Duodenal mucosa (tissue), 2 donors: ENCODE results near the gene THAP3.

Source experiments
- H3K27ac ChIP-seq: one replicate; pipeline ENCODE4 v1.7.0; 2013; ENCODE audit warnings: low read depth, low read length
- H3K27me3 ChIP-seq, 2 donors: one replicate each; pipeline ENCODE4 v1.7.0; 2013; ENCODE audit warnings: low read length in 2 of 2, control low read depth in 1 of 2; ENCODE audit not compliant: insufficient read depth in 2 of 2, control insufficient read depth in 1 of 2
- H3K36me3 ChIP-seq, 2 donors: one replicate each; pipeline ENCODE4 v1.7.0; 2013; ENCODE audit warnings: low read length in 2 of 2, control low read depth in 1 of 2; ENCODE audit not compliant: insufficient read depth in 2 of 2, control insufficient read depth in 1 of 2
- H3K4me1 ChIP-seq, 2 donors: one replicate each; pipeline ENCODE4 v1.7.0; 2013; ENCODE audit warnings: low read length in 2 of 2, control low read depth in 1 of 2; ENCODE audit not compliant: insufficient read depth in 2 of 2, control insufficient read depth in 1 of 2
- H3K4me3 ChIP-seq, 2 donors: one replicate each; pipeline ENCODE4 v1.7.0; 2013; ENCODE audit warnings: low read length in 2 of 2, low read depth in 1 of 2
- H3K9ac ChIP-seq, 2 donors: one replicate each; pipeline ENCODE4 v1.7.0; 2013; ENCODE audit warnings: low read length in 2 of 2, low read depth in 1 of 2
- H3K9me3 ChIP-seq, 2 donors: one replicate each; pipeline ENCODE4 v1.7.0; 2013; ENCODE audit warnings: low read length in 2 of 2, control low read depth in 1 of 2; ENCODE audit not compliant: control insufficient read depth in 1 of 2

Gene THAP3

GRCh38 chr1:6584126-6585080 lies 40.3 kb upstream of the THAP3 start:
- H3K9ac ChIP-seq: no peak overlapping the region
- H3K36me3 ChIP-seq: peaks cover 14 to 28% of the 10 kb centered on the region in 2 donors

GRCh38 chr1:6585081-6585722 lies 39.5 kb upstream of the THAP3 start:
- Histone ChIP-seq H3K27ac (no peak overlapping the region), H3K4me3 (no peak overlapping the region), H3K4me1 (peaks cover 35 to 40% of the 10 kb centered on the region in 2 donors), H3K9me3 (no peaks in the 10 kb centered on the region), H3K36me3 (peaks cover 20 to 36% of the 10 kb centered on the region in 2 donors), H3K9ac (no peak overlapping the region), H3K27me3 (no peaks in the 10 kb centered on the region)

More at GRCh38 chr1:6584126-6585080, 40.3 kb upstream of the THAP3 start:
- Histone ChIP-seq H3K9me3 (no peaks in the 10 kb centered on the region), H3K4me1 (peaks cover 36 to 43% of the 10 kb centered on the region in 2 donors), H3K4me3 (no peak overlapping the region), H3K27me3 (no peaks in the 10 kb centered on the region), H3K27ac (no peak overlapping the region)

DNA sequence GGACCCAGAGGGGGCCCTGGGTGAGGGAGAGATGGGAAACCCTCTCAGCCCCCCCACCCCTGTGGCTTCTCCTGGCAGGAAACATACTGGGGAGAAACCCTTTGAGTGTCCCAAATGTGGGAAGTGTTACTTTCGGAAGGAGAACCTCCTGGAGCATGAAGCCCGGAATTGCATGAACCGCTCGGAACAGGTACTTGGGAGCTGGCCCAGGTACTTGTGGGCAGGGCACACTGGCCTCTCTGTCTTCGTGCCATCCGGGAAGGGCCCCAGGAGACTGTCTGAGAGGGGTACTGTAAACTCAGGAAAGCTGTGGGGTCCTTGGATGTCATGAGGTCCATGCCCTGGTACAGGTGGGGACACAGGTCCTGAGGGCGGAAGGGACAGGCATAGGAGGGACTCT lies 38.8 kb upstream of the THAP3 start:
- H3K4me1 ChIP-seq: peaks cover 31 to 35% of the 10 kb centered on the region in 2 donors
- H3K4me3 ChIP-seq: no peak overlapping the region
- no peak overlapping the region for H3K9ac ChIP-seq
- peaks cover 23 to 37% of the 10 kb centered on the region in 2 donors for H3K36me3 ChIP-seq
- H3K27me3 ChIP-seq: no peaks in the 10 kb centered on the region
- H3K27ac ChIP-seq: no peak overlapping the region
- no peaks in the 10 kb centered on the region for H3K9me3 ChIP-seq

DNA sequence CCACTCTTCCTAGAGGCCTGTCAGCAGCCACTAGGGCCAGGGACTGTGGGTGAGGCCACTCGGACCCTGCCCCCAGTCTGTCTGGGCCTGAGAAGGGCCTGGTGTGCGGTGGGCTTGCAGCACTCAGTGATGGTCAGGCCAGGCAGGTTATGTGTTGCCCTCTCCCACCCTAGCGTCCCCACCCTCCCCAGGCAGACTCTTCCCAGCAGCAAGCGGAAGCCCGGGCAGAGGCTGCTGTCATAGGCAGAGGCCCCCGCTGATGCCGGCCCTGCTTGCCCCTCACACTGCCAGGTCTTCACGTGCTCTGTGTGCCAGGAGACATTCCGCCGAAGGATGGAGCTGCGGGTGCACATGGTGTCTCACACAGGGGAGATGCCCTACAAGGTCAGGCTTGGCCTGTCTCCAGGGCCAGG lies 38.3 kb upstream of the THAP3 start:
- H3K9me3 ChIP-seq: no peaks in the 10 kb centered on the region
- no peaks in the 10 kb centered on the region for H3K27me3 ChIP-seq
- peaks cover 25 to 33% of the 10 kb centered on the region in 2 donors for H3K4me1 ChIP-seq
- no peak overlapping the region for H3K9ac ChIP-seq
- H3K27ac ChIP-seq: no peak overlapping the region
- no peak overlapping the region for H3K4me3 ChIP-seq
- H3K36me3 ChIP-seq: peaks cover 23 to 42% of the 10 kb centered on the region in 2 donors

- Histone ChIP-seq H3K9me3 (no peaks in the 10 kb centered on the region), H3K36me3 (peaks cover 23 to 51% of the 10 kb centered on the region in 2 donors), H3K27ac (no peak overlapping the region), H3K9ac (no peak overlapping the region), H3K27me3 (no peaks in the 10 kb centered on the region), H3K4me1 (peaks cover 15 to 22% of the 10 kb centered on the region in 2 donors), H3K4me3 (no peak overlapping the region)
These were observed 37.2 kb upstream of the THAP3 start for GRCh38 chr1:6587261-6588005.

DNA sequence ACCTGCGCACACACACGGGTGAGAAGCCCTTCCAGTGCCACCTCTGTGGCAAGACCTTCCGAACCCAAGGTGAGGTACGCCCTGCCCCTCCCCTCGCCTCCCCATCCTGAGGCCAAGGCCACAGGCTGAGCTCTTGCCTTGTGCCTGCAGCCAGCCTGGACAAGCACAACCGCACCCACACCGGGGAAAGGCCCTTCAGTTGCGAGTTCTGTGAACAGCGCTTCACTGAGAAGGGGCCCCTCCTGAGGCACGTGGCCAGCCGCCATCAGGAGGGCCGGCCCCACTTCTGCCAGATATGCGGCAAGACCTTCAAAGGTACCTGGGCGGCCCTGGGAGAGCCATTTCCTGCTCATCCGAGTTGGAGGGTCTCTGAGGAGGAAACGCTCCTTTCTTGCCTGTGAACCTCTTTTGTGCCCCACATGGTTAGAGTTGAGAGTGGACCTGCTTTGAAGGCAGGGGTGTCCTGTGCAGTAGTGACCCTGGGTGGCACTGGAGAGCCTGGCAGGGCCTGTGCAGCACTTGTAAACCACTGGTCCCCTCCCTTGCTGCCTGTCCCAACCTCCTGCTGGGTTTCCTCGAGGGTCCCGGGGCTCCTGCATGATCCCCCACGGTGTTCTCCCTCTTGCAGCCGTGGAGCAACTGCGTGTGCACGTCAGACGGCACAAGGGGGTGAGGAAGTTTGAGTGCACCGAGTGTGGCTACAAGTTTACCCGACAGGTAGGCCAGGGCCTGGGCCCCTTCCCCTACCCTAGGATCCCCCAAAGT lies 36.4 kb upstream of the THAP3 start:
- no peak overlapping the region for H3K27ac ChIP-seq
- H3K4me3 ChIP-seq: no peak overlapping the region
- no peak overlapping the region for H3K9ac ChIP-seq
- peaks cover 12 to 15% of the 10 kb centered on the region in 2 donors for H3K4me1 ChIP-seq
- peaks cover 30 to 60% of the 10 kb centered on the region in 2 donors for H3K36me3 ChIP-seq
- H3K27me3 ChIP-seq: no peaks in the 10 kb centered on the region
- H3K9me3 ChIP-seq: no peaks in the 10 kb centered on the region

DNA sequence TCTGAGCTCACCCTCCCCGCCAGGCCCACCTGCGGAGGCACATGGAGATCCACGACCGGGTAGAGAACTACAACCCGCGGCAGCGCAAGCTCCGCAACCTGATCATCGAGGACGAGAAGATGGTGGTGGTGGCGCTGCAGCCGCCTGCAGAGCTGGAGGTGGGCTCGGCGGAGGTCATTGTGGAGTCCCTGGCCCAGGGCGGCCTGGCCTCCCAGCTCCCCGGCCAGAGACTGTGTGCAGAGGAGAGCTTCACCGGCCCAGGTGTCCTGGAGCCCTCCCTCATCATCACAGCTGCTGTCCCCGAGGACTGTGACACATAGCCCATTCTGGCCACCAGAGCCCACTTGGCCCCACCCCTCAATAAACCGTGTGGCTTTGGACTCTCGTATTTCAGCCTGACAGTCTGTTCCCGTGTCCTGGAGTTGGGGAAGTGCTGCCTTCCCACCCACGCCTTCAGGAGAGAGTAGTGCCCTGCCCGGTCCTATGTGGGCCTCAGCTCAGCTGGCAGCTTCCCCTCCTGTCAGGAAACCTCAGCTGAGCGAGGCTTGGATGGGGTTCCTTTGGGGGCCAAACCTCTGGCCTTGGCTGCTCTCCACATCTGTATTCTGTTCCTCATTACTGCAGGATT lies 35.7 kb upstream of the THAP3 start:
- no peaks in the 10 kb centered on the region for H3K27me3 ChIP-seq
- no peaks in the 10 kb centered on the region for H3K9me3 ChIP-seq
- peaks cover 35 to 67% of the 10 kb centered on the region in 2 donors for H3K36me3 ChIP-seq
- no peak overlapping the region for H3K9ac ChIP-seq
- H3K4me3 ChIP-seq: no peak overlapping the region
- peaks cover 12 to 15% of the 10 kb centered on the region in 2 donors for H3K4me1 ChIP-seq
- H3K27ac ChIP-seq: no peak overlapping the region

DNA sequence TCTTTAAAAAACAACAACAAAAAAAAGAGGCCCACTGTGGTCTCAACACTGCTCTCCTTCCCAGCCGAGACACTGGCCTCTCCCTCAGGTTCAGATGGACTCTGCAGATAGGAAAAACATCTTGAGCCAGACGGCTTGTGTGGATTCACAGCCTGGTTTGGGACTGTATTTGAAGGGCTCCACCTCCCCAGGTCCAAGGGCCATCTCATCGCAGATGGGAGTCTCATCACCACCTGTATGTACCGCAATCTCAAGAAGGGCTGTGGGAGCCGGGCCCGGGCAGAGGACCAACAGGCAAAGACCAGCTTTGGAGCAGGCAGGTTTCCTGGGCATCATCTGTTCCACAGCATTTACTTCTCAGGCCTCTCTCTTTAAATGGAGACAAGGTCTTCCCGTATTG lies 34.6 kb upstream of the THAP3 start:
- H3K4me3 ChIP-seq: no peak overlapping the region
- H3K4me1 ChIP-seq: peaks cover 10 to 12% of the 10 kb centered on the region in 2 donors
- no peaks in the 10 kb centered on the region for H3K27me3 ChIP-seq
- H3K9me3 ChIP-seq: no peaks in the 10 kb centered on the region
- H3K9ac ChIP-seq: no peak overlapping the region
- H3K27ac ChIP-seq: no peak overlapping the region
- H3K36me3 ChIP-seq: peaks cover 36 to 74% of the 10 kb centered on the region in 2 donors

DNA sequence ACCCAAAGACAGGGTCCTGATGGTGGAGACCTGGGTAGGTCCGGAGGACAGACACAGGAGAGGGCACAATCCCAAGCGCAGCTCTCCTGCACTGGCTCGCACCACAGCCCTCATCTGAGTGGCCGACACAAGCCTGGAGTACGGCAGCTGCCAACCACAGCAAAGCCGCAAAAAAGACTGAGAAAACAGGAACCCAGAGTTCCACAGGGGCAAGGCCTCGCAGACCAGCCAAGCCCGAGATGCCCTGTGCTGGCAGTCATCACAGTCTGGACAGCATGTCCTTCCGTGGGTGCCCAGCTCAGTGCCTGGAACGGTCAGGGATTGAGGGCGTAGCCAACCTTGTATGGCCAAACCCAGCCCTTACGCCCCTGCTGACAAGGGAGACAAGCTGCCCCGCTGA lies 33.4 kb upstream of the THAP3 start:
- H3K4me1 ChIP-seq: peaks cover 10 to 12% of the 10 kb centered on the region in 2 donors

More for the DNA sequence above, 33.4 kb upstream of the THAP3 start:
- Histone ChIP-seq H3K36me3 (peaks cover 43 to 86% of the 10 kb centered on the region in 2 donors), H3K4me3 (no peak overlapping the region), H3K9ac (no peak overlapping the region), H3K27me3 (no peaks in the 10 kb centered on the region), H3K9me3 (no peaks in the 10 kb centered on the region), H3K27ac (no peak overlapping the region)
